ENCODE data around the gene OR52R1.
A peak's percentile ranks its signal among the peaks of the same experiment; 100 is the strongest.
"Not testable (repeated sequence)": the region's sequence is repeated elsewhere in the genome, so short reads cannot be mapped to it uniquely, and the experiment has no call there.

OR52R1 gene

DNA sequence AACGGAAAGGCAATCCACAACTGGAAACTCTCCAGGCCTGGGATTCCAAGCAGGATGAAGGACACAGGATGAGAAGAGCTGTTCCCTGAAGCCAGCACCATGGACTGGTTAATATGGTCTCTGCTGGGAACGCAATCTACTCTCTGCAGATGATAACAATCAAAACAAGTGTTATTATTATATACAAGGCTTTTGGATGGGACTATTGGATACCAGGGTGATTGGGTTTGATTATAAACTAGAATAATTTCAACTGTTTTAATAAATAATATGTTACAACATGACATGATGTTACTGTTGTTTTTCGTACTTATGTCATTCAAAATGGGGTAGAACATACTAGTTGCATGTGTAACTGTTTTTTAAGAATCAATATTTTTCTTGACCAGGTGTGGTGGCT is at the start of gene OR52R1:
Gene OR52R1 (minus strand): TSS at position 101 of the 400 bp plus-strand sequence. CDS start 0 bp downstream, at position 101.
- no peak for DNase-seq

DNA sequence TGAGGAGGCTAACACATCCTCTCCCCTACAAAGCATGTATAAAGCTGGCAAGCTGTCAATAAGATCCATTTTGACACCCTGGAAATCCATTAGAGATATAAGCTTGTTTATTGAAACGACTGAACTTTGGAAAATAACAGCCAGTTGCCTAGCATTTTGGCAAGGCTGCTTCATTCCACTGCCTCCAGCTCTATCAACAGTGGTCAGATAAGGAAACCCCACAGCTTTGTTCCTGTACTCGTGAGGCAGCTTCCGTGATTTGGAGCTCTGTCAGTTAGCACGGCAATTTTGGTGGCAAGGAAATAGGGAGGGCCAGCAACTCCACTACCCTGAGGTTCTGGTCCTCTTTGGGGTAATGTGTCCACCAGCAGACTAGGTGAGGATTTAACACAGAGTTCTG is 46.9 kb upstream of the OR52R1 start:
- no peak for DNase-seq

DNA sequence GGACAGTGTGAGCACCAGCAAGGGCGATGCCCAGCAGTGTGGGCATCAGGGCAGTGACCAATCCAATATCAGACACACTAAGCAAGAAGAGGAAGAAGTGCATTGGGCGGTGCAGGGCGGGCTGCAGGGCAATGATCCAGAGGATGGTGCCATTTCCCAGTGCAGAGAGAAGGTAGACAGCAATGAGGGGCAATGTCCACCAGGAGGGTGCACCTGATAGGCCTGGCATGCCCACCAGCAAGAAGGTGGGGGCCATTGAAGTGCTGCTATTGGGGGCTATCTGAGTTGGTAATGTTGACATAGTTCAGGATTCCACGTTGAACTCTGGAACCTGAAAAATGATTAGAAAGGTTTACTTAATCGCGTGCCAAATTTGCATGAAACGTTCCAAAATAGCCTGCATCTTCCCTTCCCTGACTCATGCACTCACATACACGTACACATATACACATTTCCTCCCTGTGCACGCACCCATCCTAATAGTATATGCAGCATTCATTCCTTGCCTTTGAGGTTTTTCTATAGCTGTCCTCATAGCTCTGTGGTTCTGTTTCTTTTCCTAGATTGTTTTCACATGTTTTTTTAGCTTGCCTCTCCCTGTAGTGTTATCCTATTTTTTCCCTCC is 44.8 kb upstream of the OR52R1 start, which contains the start of gene OR51S1:
Gene OR51S1 (minus strand): TSS at position 301 of the 625 bp plus-strand sequence. CDS start 0 bp downstream, at position 301.
- no peak for DNase-seq

DNA sequence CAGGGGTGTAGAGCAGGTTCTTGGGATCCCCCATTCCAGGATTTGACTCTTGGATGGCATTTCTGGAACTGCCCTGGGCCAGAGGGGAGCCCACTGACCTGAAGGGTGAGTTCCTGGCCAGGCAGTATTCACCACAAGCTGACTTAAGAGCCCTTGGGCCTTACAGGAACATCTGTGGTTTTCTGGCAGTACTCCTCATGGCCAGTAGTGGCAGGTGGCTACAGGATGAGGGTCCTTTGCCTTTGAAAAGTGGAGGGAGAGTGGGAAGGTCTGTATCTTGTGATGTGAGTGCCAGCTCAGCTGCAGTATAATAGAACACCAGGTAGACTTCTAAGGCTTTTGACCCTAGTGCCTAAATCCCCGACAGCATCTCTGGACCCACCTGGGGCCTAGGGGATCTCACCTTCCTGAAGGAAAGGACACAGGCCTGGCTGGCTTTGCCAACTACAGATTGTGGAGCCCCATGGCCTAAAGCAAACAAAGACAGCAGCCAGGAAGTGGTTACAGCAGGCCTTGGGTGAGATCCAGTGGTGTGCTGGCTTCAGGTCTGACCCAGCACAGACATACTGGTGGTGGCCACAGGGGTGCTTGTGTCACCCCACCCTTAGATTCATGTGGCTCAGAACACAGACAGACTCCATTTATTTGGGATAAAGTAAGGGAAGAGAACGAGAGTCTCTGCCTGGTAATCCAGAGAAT is 35.8 kb upstream of the OR52R1 start:
- DNase-seq, result no peak

DNA sequence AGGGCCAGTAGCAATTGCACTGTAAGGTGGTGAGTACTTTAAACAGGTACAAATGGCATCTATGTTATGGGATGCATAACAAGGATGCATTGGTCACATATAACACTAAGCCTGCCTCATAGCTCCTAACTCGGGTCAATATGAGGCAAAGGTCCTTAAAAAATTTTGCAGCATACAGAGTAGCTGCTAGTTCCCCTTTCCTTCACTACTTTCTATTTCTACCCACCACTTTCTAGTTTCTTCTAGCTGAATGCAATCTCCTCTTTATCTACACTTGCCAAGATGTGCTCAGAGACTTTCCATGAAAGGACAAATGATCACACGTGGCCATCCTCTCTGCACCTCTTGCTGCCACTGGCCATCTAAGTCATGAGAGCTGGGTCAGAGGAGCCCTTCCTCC is 26.7 kb upstream of the OR52R1 start:
- DNase-seq, result no peak

DNA sequence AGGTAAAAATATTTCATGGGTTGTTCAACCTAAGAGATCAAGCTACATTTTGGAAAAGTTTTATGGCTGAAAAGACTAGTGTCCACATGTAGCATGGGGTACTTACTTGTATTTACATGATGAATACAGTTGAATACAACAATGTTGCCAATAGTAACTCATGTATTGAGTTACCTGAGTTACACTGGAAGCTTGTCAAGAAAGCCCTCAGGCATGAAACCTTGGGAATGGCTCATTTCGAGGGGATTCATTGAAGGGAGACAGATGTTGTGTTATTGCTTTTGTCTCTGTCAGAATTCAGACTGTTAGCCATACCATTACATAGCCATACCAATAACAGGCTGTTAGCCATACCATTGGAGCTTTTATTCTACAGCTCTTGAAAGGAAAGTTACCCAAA is 26.2 kb upstream of the OR52R1 start:
- DNase-seq, result no peak

DNA sequence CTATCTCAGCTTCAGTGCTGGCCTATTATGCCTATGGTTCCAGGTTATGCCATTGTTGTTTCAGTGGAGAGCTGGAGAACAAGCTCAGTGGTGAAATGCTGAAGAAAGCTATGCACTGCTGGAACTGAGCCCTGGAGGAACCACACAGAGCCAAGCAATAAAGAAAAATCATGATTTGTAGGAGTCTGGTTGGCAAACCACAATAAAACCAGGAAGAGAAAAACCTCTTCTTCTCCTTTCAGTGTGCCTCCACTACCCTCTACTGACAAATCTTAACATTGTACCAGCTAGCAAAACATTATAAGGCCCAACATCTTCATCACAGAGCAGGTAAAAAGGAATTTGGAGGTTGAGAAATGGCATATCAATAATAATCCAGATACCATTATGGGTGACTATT is 22.2 kb upstream of the OR52R1 start:
- DNase-seq, result no peak

DNA sequence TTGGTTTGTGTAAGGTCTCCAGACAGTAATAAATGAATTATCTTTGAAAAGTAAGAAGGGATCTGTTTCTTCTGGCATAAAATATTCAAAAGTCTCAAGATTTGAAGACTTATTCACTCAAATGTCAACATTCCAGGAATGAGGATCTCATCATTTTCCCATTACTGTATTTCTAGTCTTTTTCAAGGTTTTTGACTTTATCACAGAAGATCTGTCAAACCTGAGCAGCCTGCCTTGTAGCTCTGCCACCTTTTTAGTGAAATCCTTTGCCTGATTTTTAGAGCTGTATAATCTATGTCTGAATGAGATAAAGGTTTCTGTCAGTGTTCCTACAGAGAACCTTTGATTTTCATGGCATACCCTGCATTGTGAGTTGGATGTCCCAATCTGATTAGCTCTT is 21.0 kb upstream of the OR52R1 start:
- DNase-seq, result no peak

DNA sequence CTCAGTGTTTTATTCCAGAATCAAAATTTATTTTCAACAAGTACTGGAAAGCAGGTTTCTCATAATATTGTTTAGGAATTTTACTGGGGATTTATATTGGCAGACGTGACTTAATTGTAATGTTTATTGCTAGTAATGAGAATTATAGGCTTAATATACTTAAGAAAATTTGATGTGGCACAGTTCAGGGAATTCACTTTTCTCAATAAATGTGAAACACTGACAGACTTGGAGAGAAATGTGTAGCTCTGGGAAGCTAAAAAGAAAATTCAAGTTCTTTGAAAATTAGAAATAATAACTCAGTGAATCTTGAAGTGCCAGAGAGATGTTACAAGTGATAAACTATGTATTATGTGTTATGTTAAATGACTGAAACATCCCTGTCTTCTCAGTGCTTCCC is 16.8 kb upstream of the OR52R1 start, which contains the start of gene OR51F2:
Gene OR51F2 (plus strand): TSS at position 301 of the 400 bp plus-strand sequence. CDS start 101 bp downstream, outside the sequence.
- DNase-seq, result no peak

DNA sequence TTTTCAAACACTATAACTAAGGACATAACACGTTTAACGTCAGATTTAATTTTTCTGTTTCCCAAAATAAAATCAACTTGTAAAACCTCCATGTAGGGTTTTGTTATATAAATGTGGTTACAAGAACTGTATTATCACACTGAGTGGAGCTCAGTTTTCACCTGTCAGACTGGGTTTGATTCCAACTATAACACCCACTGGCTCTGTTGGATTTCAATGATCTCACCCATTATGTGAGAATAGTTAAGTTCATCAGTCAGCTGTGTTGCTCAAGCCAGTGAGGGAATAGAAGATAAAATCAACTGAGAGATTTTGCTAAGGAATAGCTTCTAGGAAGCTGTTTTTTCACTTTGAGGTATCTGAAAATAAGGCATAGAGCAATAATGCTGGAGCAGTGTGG is 5.1 kb upstream of the OR52R1 start:
- DNase-seq, result no peak

DNA sequence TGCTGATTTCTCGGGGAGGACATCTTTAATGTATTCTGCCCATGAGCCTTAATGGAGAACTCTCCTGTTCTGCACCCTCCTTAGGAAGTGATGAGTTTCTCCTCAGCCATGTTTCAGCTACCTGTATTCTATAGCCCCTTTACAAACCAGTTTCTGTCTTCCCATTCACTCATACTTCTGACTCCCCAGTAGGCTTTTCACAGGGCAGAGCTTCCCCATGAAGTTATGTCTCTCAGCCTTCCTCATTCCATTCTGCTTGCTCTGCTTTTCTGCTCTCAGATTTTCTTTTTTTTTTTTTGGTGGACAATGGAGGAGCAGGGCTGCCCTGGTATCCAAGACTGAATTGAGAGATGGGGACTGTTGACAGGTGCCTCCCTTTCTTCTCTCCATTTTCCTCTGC is 4.3 kb upstream of the OR52R1 start:
- no peak for DNase-seq

DNA sequence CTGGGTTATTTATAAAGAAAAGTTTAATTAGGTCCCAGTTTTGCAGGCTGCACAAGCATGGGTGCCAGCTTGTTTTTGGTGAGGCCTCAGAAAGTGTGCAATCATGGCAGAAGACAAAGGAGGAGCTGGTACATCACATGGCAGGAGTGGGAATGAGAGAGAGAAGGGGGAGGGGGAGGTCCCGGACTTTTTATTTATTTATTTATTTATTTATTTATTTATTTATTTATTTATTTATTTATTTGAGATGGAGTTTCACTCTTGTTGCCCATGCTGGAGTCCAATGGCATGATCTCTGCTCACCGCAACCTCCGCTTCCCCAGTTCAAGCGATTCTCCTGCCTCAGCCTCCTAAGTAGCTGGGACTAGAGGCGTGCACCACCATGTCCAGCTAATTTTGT is 2.9 kb downstream of the OR52R1 start:
- DNase-seq, result not testable (repeated sequence)

DNA sequence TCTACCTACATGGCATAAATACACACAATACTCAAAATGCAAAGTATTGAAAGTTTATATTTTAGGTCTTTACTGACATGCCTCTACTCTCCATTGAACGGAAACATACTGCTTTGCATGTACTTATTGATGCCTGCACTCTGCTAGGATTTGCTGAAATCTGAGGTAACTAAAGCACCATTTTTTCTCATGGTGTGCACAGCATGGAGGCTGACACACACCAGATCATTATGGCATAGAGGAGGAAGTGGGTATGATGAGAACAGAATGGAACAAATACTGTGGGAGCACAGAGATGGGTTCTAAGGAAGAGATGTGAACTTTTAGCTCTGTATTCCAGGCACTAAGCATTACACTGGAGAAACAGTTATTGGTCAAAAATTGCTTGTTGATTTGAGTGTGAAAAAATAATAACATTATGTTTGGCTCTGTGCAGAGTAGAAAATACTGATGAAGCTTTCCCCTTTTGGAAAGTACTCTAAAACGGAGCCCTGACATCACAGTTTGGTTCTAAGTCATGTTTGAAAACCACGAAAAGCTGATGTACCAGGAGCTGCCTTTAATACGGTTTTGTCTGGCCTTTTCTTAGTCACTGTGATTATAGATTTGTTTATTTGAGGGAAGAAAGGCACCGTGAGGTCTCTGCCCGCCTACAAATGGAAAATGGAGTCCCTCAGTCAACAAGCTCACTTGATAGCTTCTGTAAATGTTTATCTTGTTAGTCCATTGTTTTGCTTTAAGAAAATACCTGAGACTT is 5.6 kb downstream of the OR52R1 start:
- peak; percentile 8 for DNase-seq

DNA sequence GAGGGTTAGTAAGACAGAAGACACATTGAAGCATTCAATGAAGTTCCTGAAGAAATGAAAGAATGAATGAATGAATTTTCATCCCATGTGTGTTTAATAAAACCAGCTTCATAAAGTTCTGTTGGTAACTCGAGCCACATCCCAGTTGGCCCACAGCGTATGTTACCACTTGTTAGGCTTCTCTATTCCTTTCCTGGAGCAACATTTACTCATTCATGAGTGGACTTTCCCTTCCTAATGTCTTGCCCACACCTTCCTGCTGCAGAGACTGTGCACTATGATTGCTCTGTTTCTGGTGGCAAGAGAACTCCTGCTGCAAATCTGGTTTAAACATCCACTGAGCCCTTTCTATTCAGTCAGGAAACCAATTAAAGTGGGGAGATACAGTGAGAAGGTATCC is 7.0 kb downstream of the OR52R1 start:
- DNase-seq, result no peak

DNA sequence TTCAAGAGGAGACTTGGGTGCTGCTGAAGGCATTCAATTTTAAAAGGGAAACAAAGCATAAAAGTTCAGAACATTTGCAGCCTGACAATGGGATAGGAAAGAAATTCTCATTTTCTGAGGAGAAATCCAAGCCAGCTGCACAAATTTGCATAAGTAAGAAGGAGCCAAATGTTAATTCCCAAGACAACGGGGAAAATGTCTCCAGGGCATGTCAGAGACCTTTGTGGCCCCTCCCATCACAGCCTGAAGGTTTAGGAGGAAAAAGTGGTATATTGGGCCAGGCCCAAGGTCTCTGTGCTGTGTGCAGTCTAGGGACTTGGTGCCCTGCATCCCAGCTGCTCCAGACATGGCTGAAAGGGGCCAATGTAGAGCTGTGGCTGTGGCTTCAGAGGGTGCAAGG is 21.7 kb downstream of the OR52R1 start:
- DNase-seq, result no peak

DNA sequence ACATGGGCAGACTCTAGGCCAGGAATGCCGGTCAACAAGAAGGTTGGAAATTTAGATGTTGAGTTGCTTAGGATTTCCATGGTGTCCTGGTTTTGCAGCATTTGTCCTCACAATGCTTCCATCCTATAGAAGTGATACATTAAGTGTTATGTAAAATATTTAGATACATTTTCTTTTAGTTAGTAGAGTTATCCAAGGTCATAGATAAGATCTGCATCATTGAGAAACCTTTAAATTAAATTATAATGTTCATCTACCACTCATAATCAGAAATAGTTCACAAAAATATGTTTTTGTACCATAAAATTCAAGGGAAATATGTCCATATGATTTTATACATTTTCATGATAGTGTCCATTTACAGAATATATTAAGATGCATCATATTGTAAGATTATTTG is 34.3 kb downstream of the OR52R1 start, which contains the start of gene OR51F1:
Gene OR51F1 (minus strand): TSS at position 101 of the 400 bp plus-strand sequence. CDS start 0 bp downstream, at position 101.
- DNase-seq, result no peak

DNA sequence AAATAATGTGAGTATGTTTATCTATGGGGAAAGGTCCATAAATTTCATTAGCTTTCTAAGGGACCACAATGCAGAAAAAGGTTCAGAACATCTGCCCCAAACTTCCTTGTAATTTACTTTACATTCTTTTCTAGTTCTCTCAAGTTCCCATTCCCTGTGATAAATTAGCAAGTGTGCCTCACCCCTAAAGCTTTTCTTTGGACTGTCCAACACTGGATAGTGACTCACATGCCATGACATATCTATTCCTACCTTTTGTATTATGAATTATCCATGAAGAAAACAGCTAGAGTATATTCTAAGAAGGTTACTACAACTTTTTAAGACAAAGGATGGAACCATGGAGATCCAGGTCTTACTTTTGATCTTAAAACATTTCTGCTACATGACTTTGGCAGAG is 36.1 kb downstream of the OR52R1 start:
- DNase-seq, result no peak

DNA sequence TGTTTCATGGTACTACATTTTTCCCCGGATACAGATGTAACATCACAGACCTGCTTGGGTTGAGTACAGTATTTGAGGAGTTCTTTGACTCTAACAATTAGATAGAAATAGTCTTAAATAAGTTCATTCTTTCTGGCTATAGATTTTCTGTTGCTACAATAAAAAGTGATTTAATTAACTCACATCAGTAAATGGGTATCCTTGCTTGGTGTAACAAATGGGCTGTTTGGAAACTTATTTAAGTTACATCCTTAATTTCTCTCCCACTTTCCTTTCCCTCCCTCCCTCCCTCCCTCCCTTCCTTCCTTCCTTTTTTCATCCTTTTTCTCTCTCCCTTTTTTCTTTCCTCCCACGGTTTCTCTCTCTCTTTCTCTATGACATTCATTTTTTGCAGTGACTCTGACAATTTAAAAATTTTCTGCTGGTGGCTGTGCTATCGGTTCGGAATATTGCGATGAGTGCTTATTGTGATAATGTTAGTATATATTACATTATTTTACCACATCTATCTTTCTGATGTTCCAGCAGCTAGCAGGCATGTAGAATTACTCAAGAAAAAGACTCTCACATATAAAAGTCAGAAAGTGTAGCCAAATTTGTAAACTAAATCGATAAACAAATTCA is 37.6 kb downstream of the OR52R1 start:
- DNase-seq, result no peak

DNA sequence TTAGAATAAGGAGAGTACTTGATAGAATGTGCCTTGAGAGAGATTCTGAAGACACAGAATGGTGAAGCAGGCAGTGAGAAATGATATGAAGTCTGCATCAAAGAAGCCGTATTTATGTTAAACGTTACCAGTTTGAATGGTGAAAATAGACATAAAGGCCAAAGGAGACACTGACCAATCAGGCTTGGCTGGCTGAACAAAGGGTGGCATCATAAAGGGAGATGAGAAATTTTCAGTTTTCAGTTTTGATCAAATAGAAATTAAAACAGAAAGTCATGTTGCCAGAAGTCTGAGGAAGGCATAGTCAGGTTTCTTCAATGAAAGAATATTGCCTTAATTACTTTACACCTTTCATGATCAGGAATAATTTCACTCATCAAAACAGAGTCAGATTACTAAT is 41.1 kb downstream of the OR52R1 start:
- DNase-seq, result peak; percentile 6

All from activated CD4-positive, alpha-beta T cell treated with anti-CD3 and anti-CD28 coated beads, Interleukin-10, Interleukin-2, amounts not matched to agents 100 ng/mL and 50 ng/mL, durations not matched to agents 16 hours and 8 hours (primary cell).